ENCODE measurements around the gene PRSS35.
"Not testable (repeated sequence)": the region's sequence is repeated elsewhere in the genome, so short reads cannot be mapped to it uniquely, and the experiment has no call there.

PRSS35 gene

GRCh38 chr6:83518816-83519480 is 6.6 kb downstream of the PRSS35 start:
- DNase-seq (ENCODE audit: low read depth) = peak; percentile 12

GRCh38 chr6:83536034-83536646 is 23.8 kb downstream of the PRSS35 start:
- DNase-seq (ENCODE audit: low read depth) = peak; percentile 28

GRCh38 chr6:83536647-83537589 is 24.6 kb downstream of the PRSS35 start:
- DNase-seq (ENCODE audit: low read depth) = no peak

GRCh38 chr6:83539678-83540077 is 27.3 kb downstream of the PRSS35 start:
- no peak for DNase-seq (ENCODE audit: low read depth)

GRCh38 chr6:83546636-83547035 is 34.3 kb downstream of the PRSS35 start:
- DNase-seq (ENCODE audit: low read depth) = no peak

- DNase-seq (ENCODE audit: low read depth) = not testable (repeated sequence)
These were observed 38.1 kb downstream of the PRSS35 start for GRCh38 chr6:83550482-83550881.

- DNase-seq (ENCODE audit: low read depth) = not testable (repeated sequence)
These were observed 39.4 kb downstream of the PRSS35 start for GRCh38 chr6:83551748-83552147.

- no peak for DNase-seq (ENCODE audit: low read depth)
These were observed 44.5 kb downstream of the PRSS35 start for GRCh38 chr6:83556871-83557270.

GRCh38 chr6:83558975-83559374 is 46.6 kb downstream of the PRSS35 start:
- no peak for DNase-seq (ENCODE audit: low read depth)

- not testable (repeated sequence) for DNase-seq (ENCODE audit: low read depth)
These were observed 59.4 kb downstream of the PRSS35 start for GRCh38 chr6:83571663-83572185.

- DNase-seq (ENCODE audit: low read depth) = no peak
These were observed 62.4 kb downstream of the PRSS35 start for GRCh38 chr6:83574783-83575182.
